GM23338 (cell line): ENCODE results near the gene DNAJC8. TPM values are rescaled to one million over a fixed set of nuclear protein-coding genes. Genes with fewer than 3 reads are reported as not detected.

Source experiments
- ATAC-seq: fragments of 200-7000 bp; cut with Tn5 transposase; 3 replicates; pipeline ENCODE4 v1.9.1; 2020
- DNase-seq: peaks from one replicate; pipeline ENCODE4 v3.0.0-alpha.2; 2015; ENCODE audit warnings: low spot score
- H2AFZ ChIP-seq: fragments of 200-600 bp; sonication (generic); 2 replicates; pipeline ENCODE4 v1.8.0; 2016; ENCODE audit warnings: antibody characterized with exemption, mild to moderate bottlenecking, moderate library complexity
- H3F3A ChIP-seq: fragments of 200-600 bp; sonication (generic); replicated peaks from 2 replicates; pipeline ENCODE4 v1.8.0; 2017; ENCODE audit warnings: antibody characterized with exemption, mixed run types, low read depth
- H3K27ac ChIP-seq: fragments of 200-600 bp; sonication (generic); 2 replicates; pipeline ENCODE4 v1.6.1; 2016; ENCODE audit warnings: low read depth
- H3K27me3 ChIP-seq: fragments of 200-600 bp; sonication (generic); 2 replicates; pipeline ENCODE4 v1.8.0; 2016; ENCODE audit warnings: mild to moderate bottlenecking, mixed run types, moderate library complexity; ENCODE audit not compliant: insufficient read depth
- H3K36me3 ChIP-seq: fragments of 200-600 bp; sonication (generic); 2 replicates; pipeline ENCODE4 v1.8.0; 2016; ENCODE audit warnings: mild to moderate bottlenecking; ENCODE audit not compliant: insufficient read depth
- H3K4me1 ChIP-seq: fragments of 200-600 bp; sonication (generic); 2 replicates; pipeline ENCODE4 v1.8.0; 2016; ENCODE audit warnings: mild to moderate bottlenecking, moderate library complexity; ENCODE audit not compliant: insufficient read depth
- H3K4me2 ChIP-seq: fragments of 200-600 bp; sonication (generic); 2 replicates; pipeline ENCODE4 v1.7.1; 2017; ENCODE audit warnings: mixed run types
- H3K4me3 ChIP-seq: fragments of 200-600 bp; sonication (generic); 2 replicates; pipeline ENCODE4 v1.6.1; 2016; ENCODE audit warnings: mixed run types
- H3K79me2 ChIP-seq: fragments of 200-600 bp; sonication (generic); replicated peaks from 2 replicates; pipeline ENCODE4 v1.8.0; 2017; ENCODE audit warnings: mild to moderate bottlenecking; ENCODE audit not compliant: insufficient read depth
- H3K9me2 ChIP-seq: fragments of 200-600 bp; sonication (generic); 2 replicates; pipeline ENCODE4 v1.8.0; 2017; ENCODE audit not compliant: insufficient read depth
- H4K20me1 ChIP-seq: fragments of 200-600 bp; sonication (generic); replicated peaks from 2 replicates; pipeline ENCODE4 v1.8.0; 2017; ENCODE audit warnings: mild to moderate bottlenecking; ENCODE audit not compliant: insufficient read depth
- H3K27ac Mint-ChIP-seq: 2 replicates; pipeline ENCODE4 v1.8.0; 2020; ENCODE audit warnings: inconsistent platforms, mild to moderate bottlenecking, moderate library complexity, mixed read lengths
- H3K27me3 Mint-ChIP-seq: 3 replicates; pipeline ENCODE4 v1.8.0; 2022; ENCODE audit warnings: low read depth, mild to moderate bottlenecking, moderate library complexity, mixed read lengths, inconsistent platforms; ENCODE audit not compliant: insufficient read depth, poor library complexity
- H3K36me3 Mint-ChIP-seq: 3 replicates; pipeline ENCODE4 v1.8.0; 2021; ENCODE audit warnings: low read depth, mild to moderate bottlenecking, inconsistent platforms, moderate library complexity, mixed read lengths
- H3K4me1 Mint-ChIP-seq: 3 replicates; pipeline ENCODE4 v1.8.0; 2020; ENCODE audit warnings: mild to moderate bottlenecking, inconsistent platforms, mixed read lengths
- H3K4me3 Mint-ChIP-seq: 3 replicates; pipeline ENCODE4 v1.8.0; 2021; ENCODE audit warnings: moderate library complexity, mild to moderate bottlenecking, inconsistent platforms, mixed read lengths
- H3K9me3 Mint-ChIP-seq: 3 replicates; pipeline ENCODE4 v1.8.0; 2020; ENCODE audit warnings: moderate library complexity, mild to moderate bottlenecking, inconsistent platforms, mixed read lengths
- CREB1 ChIP-seq: fragments of 250-450 bp; sonication (Bioruptor Pico); IDR thresholded peaks from 2 replicates; pipeline ENCODE4 v1.5.0; 2020; ENCODE audit warnings: low read depth, mild to moderate bottlenecking, moderate library complexity
- CTCF ChIP-seq, 2 experiments: fragments of 200-600 bp in 1 of 2; sonication (generic) in 1 of 2; conservative IDR thresholded peaks; 2 replicates each; pipeline versions ENCODE4 v1.5.1 to v1.6.1; 2016 to 2017; ENCODE audit warnings: antibody characterized with exemption in 2 of 2, low read depth in 2 of 2, mild to moderate bottlenecking in 2 of 2, moderate library complexity in 1 of 2
- ETS1 ChIP-seq: IDR thresholded peaks from 2 replicates; pipeline ENCODE4 v1.6.1; 2016; ENCODE audit warnings: antibody characterized with exemption
- EZH2phosphoT487 ChIP-seq: fragments of 200-600 bp; sonication (generic); IDR thresholded peaks from one replicate; pipeline ENCODE4 v1.8.1; 2018; ENCODE audit warnings: antibody characterized with exemption; ENCODE audit not compliant: unreplicated experiment
- JUNB ChIP-seq: IDR thresholded peaks from one replicate; pipeline ENCODE4 v1.6.1; 2016; ENCODE audit warnings: antibody characterized with exemption; ENCODE audit not compliant: unreplicated experiment
- NANOG ChIP-seq: IDR thresholded peaks from 2 replicates; pipeline ENCODE4 v1.6.1; 2016; ENCODE audit warnings: antibody characterized with exemption, borderline replicate concordance
- POLR2AphosphoS5 ChIP-seq: IDR thresholded peaks from 2 replicates; pipeline ENCODE4 v1.6.1; 2016; ENCODE audit warnings: antibody characterized with exemption, low read depth
- REST ChIP-seq: IDR thresholded peaks from one replicate; pipeline ENCODE4 v1.6.1; 2018; ENCODE audit warnings: antibody characterized with exemption; ENCODE audit not compliant: unreplicated experiment
- STAT1 ChIP-seq: IDR thresholded peaks from one replicate; pipeline ENCODE4 v1.6.1; 2016; ENCODE audit warnings: antibody characterized with exemption; ENCODE audit not compliant: unreplicated experiment
- ZNF114 ChIP-seq: fragments of 250-450 bp; sonication (Bioruptor Pico); IDR thresholded peaks from 2 replicates; pipeline ENCODE4 v1.5.0; 2020; ENCODE audit warnings: mild to moderate bottlenecking, moderate library complexity
- ZNF331 ChIP-seq: fragments of 250-450 bp; sonication (Bioruptor Pico); IDR thresholded peaks from 2 replicates; pipeline ENCODE4 v1.5.0; 2020; ENCODE audit warnings: low read depth, mild to moderate bottlenecking, moderate library complexity
- ZNF462 ChIP-seq: fragments of 250-450 bp; sonication (Bioruptor Pico); IDR thresholded peaks from 2 replicates; pipeline ENCODE4 v1.5.0; 2020; ENCODE audit warnings: mild to moderate bottlenecking, moderate library complexity
- polyA plus RNA-seq: library from polyadenylated mRNA; unstranded; fragments of >200 nt; fragmentation: Nextera tagmentation; extraction: Ambion mirVana; gene quantifications from 2 replicates; pipeline ENCODE4 v1.2.1, GENCODE V29; 2016
- total RNA-seq: library from RNA; depleted of rRNA; stranded (reverse); fragments of >200 nt; shearing (Covaris generic); gene quantifications from 2 replicates; pipeline ENCODE4 v1.2.3, GENCODE V29; 2014

The DNAJC8 gene
- total and polyA plus RNA-seq, 2 experiments from 2014 or later, result 67.3 to 210 TPM

- H3K4me3 Mint-ChIP-seq, result no peak overlapping the region
- H3K79me2 ChIP-seq, result no peaks in the 10 kb centered on the region
- H3K4me1 ChIP-seq, result no peaks in the 10 kb centered on the region; the same call in 1 of the 2 replicates
- no peaks in the 10 kb centered on the region for H3F3A ChIP-seq
- TF ChIP-seq ETS1 (no peak), JUNB (no peak), ZNF462 (CRISPR knock-in tag) (no peak), NANOG (no peak), ZNF331 (CRISPR knock-in tag) (no peak), CTCF (conservative IDR thresholded peaks at IDR 0.05; ENCODE audit: low read depth in 2 of 2) (no peak), CREB1 (CRISPR knock-in tag) (no peak), POLR2AphosphoS5 (no peak), STAT1 (no peak), REST (no peak), EZH2phosphoT487 (no peak), ZNF114 (CRISPR knock-in tag) (no peak)
- H3K27me3 ChIP-seq, result no peaks in the 10 kb centered on the region
- DNase-seq, result no peak
- H3K9me3 Mint-ChIP-seq, result no peaks in the 10 kb centered on the region
- H3K27ac Mint-ChIP-seq, result no peak overlapping the region
- no peaks in the 10 kb centered on the region for H3K36me3 Mint-ChIP-seq
- H2AFZ ChIP-seq, result peak overlapping the region; percentile 72; the same call in 1 of the 2 replicates
- peaks cover 8% of the 10 kb centered on the region for H3K27me3 Mint-ChIP-seq
- no peak overlapping the region for H3K27ac ChIP-seq
- no peak for ATAC-seq
- no peaks in the 10 kb centered on the region for H3K36me3 ChIP-seq
- H3K4me2 ChIP-seq, result no peak overlapping the region
- H3K9me2 ChIP-seq, result no peaks in the 10 kb centered on the region
- H3K4me1 Mint-ChIP-seq, result peaks cover 15% of the 10 kb centered on the region
- H4K20me1 ChIP-seq, result no peaks in the 10 kb centered on the region
- no peak overlapping the region for H3K4me3 ChIP-seq
Measured at GRCh38 chr1:28172713-28173150, 60.1 kb downstream of the DNAJC8 start.
